Body of pancreas (tissue), 4 donors: ENCODE measurements around the gene UNCX.

Source experiments
- POLR2A ChIP-seq, 3 donors: fragments of 450-650 bp; IDR thresholded peaks; one replicate each; pipeline ENCODE4 v1.6.1; 2016; ENCODE audit warnings: antibody characterized with exemption in 3 of 3, mild to moderate bottlenecking in 2 of 3
- TF ChIP-seq, protein P1 (sequence below), 7 experiments: fragments of 450-650 bp in 4 of 7; fragments of 200-600 bp in 3 of 7; sonication (generic) in 3 of 7; IDR thresholded peaks; one replicate each; pipeline ENCODE4 v1.5.1; 2016 to 2019; ENCODE audit warnings: antibody characterized with exemption in 7 of 7

GRCh38 chr7:1282679-1283078 is 50.0 kb downstream of the UNCX start:
- TF ChIP-seq, protein P1, sequence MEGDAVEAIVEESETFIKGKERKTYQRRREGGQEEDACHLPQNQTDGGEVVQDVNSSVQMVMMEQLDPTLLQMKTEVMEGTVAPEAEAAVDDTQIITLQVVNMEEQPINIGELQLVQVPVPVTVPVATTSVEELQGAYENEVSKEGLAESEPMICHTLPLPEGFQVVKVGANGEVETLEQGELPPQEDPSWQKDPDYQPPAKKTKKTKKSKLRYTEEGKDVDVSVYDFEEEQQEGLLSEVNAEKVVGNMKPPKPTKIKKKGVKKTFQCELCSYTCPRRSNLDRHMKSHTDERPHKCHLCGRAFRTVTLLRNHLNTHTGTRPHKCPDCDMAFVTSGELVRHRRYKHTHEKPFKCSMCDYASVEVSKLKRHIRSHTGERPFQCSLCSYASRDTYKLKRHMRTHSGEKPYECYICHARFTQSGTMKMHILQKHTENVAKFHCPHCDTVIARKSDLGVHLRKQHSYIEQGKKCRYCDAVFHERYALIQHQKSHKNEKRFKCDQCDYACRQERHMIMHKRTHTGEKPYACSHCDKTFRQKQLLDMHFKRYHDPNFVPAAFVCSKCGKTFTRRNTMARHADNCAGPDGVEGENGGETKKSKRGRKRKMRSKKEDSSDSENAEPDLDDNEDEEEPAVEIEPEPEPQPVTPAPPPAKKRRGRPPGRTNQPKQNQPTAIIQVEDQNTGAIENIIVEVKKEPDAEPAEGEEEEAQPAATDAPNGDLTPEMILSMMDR (IDR thresholded peaks at IDR 0.05): no peak
- no peak for TF ChIP-seq POLR2A (IDR thresholded peaks at IDR 0.05)
